ENCODE measurements around the gene FBXW5. TPM values are rescaled to one million over a fixed set of nuclear protein-coding genes. Genes with fewer than 3 reads are reported as not detected.

Gene FBXW5
- total RNA-seq, 1 experiment from 2014 or later: 66.8 TPM

DNA sequence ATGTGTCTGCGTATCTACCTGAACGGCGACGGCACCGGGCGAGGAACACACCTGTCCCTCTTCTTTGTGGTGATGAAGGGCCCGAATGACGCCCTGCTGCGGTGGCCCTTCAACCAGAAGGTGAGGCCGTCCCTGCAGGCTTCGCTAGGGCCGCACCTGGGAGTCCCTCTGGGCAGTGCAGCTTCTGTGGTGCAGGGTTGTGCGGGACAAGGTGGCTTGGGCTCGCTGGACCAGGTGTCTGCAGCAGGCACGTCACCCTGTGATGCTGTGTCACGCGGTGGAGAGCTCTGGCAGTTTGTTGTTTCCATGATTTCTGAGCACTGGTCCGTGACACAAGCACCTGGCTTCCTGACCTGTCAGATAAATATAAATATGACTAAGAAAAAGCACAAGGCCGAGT, 20.7 kb downstream of the FBXW5 start:
- intact Hi-C loops (cut with micrococcal nuclease; ENCODE audit: unreplicated experiment): no loop called here
- Histone ChIP-seq H3K9me3 (no peaks in the 10 kb centered on the region), H3K27me3 (replicated peaks; ENCODE audit: control insufficient read depth, insufficient read depth, low read length) (no peaks in the 10 kb centered on the region), H3K36me3 (ENCODE audit: control insufficient read depth, insufficient read depth, low read length) (peaks cover 5% of the 10 kb centered on the region; the same call in 1 of the 2 replicates), H3K4me3 (ENCODE audit: low read depth, low read length) (no peak overlapping the region), H3K4me1 (no peaks in the 10 kb centered on the region)
- no peak overlapping the region for H3K27ac Mint-ChIP-seq (ENCODE audit: unreplicated experiment)
- CTCF ChIA-PET: no interaction called here
- peaks cover 79% of the 10 kb centered on the region for H3K36me3 Mint-ChIP-seq (ENCODE audit: insufficient read depth, unreplicated experiment)
- no peaks in the 10 kb centered on the region for H3K27me3 Mint-ChIP-seq (ENCODE audit: insufficient read depth, unreplicated experiment)
- TF ChIP-seq, protein P1, sequence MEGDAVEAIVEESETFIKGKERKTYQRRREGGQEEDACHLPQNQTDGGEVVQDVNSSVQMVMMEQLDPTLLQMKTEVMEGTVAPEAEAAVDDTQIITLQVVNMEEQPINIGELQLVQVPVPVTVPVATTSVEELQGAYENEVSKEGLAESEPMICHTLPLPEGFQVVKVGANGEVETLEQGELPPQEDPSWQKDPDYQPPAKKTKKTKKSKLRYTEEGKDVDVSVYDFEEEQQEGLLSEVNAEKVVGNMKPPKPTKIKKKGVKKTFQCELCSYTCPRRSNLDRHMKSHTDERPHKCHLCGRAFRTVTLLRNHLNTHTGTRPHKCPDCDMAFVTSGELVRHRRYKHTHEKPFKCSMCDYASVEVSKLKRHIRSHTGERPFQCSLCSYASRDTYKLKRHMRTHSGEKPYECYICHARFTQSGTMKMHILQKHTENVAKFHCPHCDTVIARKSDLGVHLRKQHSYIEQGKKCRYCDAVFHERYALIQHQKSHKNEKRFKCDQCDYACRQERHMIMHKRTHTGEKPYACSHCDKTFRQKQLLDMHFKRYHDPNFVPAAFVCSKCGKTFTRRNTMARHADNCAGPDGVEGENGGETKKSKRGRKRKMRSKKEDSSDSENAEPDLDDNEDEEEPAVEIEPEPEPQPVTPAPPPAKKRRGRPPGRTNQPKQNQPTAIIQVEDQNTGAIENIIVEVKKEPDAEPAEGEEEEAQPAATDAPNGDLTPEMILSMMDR (IDR thresholded peaks at IDR 0.05; ENCODE audit: insufficient read depth in 1 of 2, low read depth in 1 of 2, low read length in 1 of 2, severe bottlenecking in 1 of 2, unreplicated experiment in 1 of 2): no peak
- H3K9me3 Mint-ChIP-seq (ENCODE audit: unreplicated experiment): no peaks in the 10 kb centered on the region
- DNase-seq: no peak
- POLR2A ChIA-PET: no interaction called here
- H3K4me1 Mint-ChIP-seq (ENCODE audit: low read depth, unreplicated experiment): no peaks in the 10 kb centered on the region
- H3K4me3 Mint-ChIP-seq (ENCODE audit: unreplicated experiment): no peak overlapping the region
- no TSS peak for BruUV-seq (replicated peaks)

DNA sequence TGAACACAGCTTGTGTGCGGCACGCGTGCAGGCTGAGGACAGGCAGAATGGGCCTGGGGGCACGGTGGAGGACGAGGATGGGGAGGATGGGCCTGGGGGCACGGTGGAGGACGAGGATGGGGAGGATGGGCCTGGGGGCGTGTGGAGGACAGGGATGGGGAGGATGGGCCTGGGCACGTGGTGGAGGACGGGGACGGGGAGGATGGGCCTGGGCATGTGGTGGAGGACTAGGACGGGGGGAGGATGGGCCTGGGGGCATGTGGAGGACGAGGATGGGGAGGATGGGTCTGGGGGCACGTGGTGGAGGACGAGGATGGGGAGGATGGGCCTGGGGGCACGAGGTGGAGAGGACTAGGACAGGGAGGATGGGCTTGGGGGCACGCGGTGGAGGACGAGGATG, 22.0 kb downstream of the FBXW5 start:
- DNase-seq: no peak
- ChIA-PET POLR2A (no interaction called here), CTCF (no interaction called here)
- Mint-ChIP-seq H3K4me1 (ENCODE audit: low read depth, unreplicated experiment) (no peaks in the 10 kb centered on the region), H3K27ac (ENCODE audit: unreplicated experiment) (no peak overlapping the region), H3K4me3 (ENCODE audit: unreplicated experiment) (no peak overlapping the region), H3K36me3 (ENCODE audit: insufficient read depth, unreplicated experiment) (peaks cover 77% of the 10 kb centered on the region), H3K27me3 (ENCODE audit: insufficient read depth, unreplicated experiment) (no peaks in the 10 kb centered on the region), H3K9me3 (ENCODE audit: unreplicated experiment) (no peaks in the 10 kb centered on the region)
- H3K27me3 ChIP-seq (replicated peaks; ENCODE audit: control insufficient read depth, insufficient read depth, low read length): no peaks in the 10 kb centered on the region
- no TSS peak for BruUV-seq (replicated peaks)
- no peaks in the 10 kb centered on the region for H3K9me3 ChIP-seq
- intact Hi-C loops (cut with micrococcal nuclease; ENCODE audit: unreplicated experiment): no loop called here
- no peaks in the 10 kb centered on the region for H3K4me1 ChIP-seq
- H3K36me3 ChIP-seq (ENCODE audit: control insufficient read depth, insufficient read depth, low read length): peaks cover 5% of the 10 kb centered on the region; the same call in 1 of the 2 replicates
- TF ChIP-seq, protein P1 (IDR thresholded peaks at IDR 0.05; ENCODE audit: insufficient read depth in 1 of 2, low read depth in 1 of 2, low read length in 1 of 2, severe bottlenecking in 1 of 2, unreplicated experiment in 1 of 2): no peak
- no peak overlapping the region for H3K4me3 ChIP-seq (ENCODE audit: low read depth, low read length)

DNA sequence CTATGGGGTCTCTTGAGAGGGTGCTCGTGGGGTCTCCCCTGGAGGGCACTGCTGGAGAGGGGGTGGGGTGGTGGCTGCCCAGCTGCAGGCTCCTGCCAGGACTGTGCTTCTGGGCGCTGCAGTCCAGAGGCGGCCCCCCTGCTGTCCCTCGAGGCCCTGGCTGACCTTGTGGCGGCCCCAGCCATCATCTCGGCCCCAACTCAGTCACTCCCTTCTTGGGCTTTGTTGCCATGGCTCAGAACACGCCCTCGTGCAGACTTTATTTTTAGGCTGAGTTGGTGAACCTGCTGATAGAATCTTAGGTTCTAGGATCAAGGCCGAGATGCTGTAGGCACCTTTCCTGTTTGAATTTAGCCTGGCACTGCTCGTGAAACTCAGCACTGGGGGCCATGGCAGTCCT, 22.8 kb downstream of the FBXW5 start:
- TF ChIP-seq, protein P1 (IDR thresholded peaks at IDR 0.05; ENCODE audit: insufficient read depth in 1 of 2, low read depth in 1 of 2, low read length in 1 of 2, severe bottlenecking in 1 of 2, unreplicated experiment in 1 of 2): no peak
- Mint-ChIP-seq H3K9me3 (ENCODE audit: unreplicated experiment) (no peaks in the 10 kb centered on the region), H3K4me3 (ENCODE audit: unreplicated experiment) (no peak overlapping the region), H3K27me3 (ENCODE audit: insufficient read depth, unreplicated experiment) (no peaks in the 10 kb centered on the region), H3K4me1 (ENCODE audit: low read depth, unreplicated experiment) (no peaks in the 10 kb centered on the region), H3K27ac (ENCODE audit: unreplicated experiment) (no peak overlapping the region), H3K36me3 (ENCODE audit: insufficient read depth, unreplicated experiment) (peaks cover 80% of the 10 kb centered on the region)
- H3K4me3 ChIP-seq (ENCODE audit: low read depth, low read length): no peak overlapping the region
- H3K27me3 ChIP-seq (replicated peaks; ENCODE audit: control insufficient read depth, insufficient read depth, low read length): no peaks in the 10 kb centered on the region
- peaks cover 5% of the 10 kb centered on the region; the same call in 1 of the 2 replicates for H3K36me3 ChIP-seq (ENCODE audit: control insufficient read depth, insufficient read depth, low read length)
- no TSS peak for BruUV-seq (replicated peaks)
- intact Hi-C loops (cut with micrococcal nuclease; ENCODE audit: unreplicated experiment): no loop called here
- no peak for DNase-seq
- H3K4me1 ChIP-seq: no peaks in the 10 kb centered on the region
- POLR2A ChIA-PET: no interaction called here
- no peaks in the 10 kb centered on the region for H3K9me3 ChIP-seq
- CTCF ChIA-PET: no interaction called here

Data from Caco-2 (cell line).